Stimulated activated CD4-positive, alpha-beta T cell treated with anti-CD3 and anti-CD28 coated beads, Interleukin-12 subunit alpha, Interleukin-12 subunit beta, amount 100 ng/mL, for 24 hours (primary cell): ENCODE data around the gene PGLYRP3.

ENCODE experiments used
- DNase-seq, 2 experiments: peaks; one replicate each; pipeline ENCODE4 v3.0.0-alpha.2; 2020; ENCODE audit warnings: low read depth in 2 of 2

PGLYRP3 gene

GRCh38 chr1:153260585-153261280 is 52.0 kb downstream of the PGLYRP3 start:
- no peak for DNase-seq

- no peak for DNase-seq
Measured at GRCh38 chr1:153259387-153259786, 53.4 kb downstream of the PGLYRP3 start, which contains the start of gene LORICRIN. Gene LORICRIN, plus strand, starts transcription at chr1:153259687. Its CDS starts 1,263 bp downstream, at chr1:153260950.

GRCh38 chr1:153253693-153254092 is 59.1 kb downstream of the PGLYRP3 start:
- DNase-seq, result no peak

GRCh38 chr1:153253076-153253475 is 59.7 kb downstream of the PGLYRP3 start:
- DNase-seq, result no peak

- no peak for DNase-seq
Measured at GRCh38 chr1:153251988-153252387, 60.8 kb downstream of the PGLYRP3 start.

- no peak for DNase-seq
Measured at GRCh38 chr1:153251562-153251961, 61.2 kb downstream of the PGLYRP3 start.

- DNase-seq, result no peak
Measured at GRCh38 chr1:153251087-153251486, 61.7 kb downstream of the PGLYRP3 start.

- no peak for DNase-seq
Measured at GRCh38 chr1:153250166-153250565, 62.6 kb downstream of the PGLYRP3 start.

- DNase-seq, result no peak
Measured at GRCh38 chr1:153248176-153248879, 64.4 kb downstream of the PGLYRP3 start.
